Stromal cell of bone marrow (primary cell): ENCODE data around the gene FAM24A.

Experiments used
- DNase-seq: peaks from one replicate; pipeline ENCODE4 v3.0.0-alpha.2; 2012; ENCODE audit warnings: low read depth

FAM24A gene

DNA sequence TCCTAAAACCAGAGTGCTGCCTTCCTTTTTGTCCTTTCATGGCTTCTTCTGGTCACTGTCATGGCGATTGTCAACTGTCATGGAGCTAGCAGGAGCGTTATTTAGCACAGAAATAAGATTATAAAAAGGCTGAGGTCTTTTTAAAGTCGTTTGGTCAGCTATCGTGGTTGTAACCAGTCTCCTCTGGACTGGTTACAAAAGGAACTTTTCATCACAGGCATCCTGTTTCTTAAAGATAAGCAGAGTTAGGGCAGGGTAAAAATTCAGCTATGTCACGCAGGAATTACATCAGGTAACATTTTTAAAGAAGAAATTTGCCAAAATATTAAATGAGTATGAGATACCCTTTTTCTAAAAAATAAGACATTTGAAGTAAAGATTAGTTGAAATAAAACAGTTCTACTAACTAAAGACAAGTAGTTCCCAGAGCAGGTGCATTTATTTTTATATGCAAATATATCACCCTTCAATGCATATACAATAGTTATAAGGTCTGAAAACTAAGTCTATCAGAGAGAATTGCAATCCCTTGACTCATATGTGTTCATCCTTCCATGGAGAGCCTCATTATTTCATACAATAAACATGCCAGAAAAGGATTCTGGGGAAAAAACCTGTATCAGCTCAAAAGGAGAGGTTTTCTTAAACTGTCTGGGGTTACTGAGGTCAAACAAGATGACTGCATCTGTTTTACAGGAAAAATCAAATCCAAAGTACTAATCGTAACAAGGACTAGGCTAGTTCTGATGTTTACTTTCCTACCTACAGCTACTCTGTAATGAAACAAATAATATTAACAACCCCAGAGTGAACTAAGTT, 20.9 kb downstream of the FAM24A start:
- DNase-seq = no peak

GRCh38 chr10:122939133-122939855, 28.9 kb downstream of the FAM24A start:
- DNase-seq = no peak

DNA sequence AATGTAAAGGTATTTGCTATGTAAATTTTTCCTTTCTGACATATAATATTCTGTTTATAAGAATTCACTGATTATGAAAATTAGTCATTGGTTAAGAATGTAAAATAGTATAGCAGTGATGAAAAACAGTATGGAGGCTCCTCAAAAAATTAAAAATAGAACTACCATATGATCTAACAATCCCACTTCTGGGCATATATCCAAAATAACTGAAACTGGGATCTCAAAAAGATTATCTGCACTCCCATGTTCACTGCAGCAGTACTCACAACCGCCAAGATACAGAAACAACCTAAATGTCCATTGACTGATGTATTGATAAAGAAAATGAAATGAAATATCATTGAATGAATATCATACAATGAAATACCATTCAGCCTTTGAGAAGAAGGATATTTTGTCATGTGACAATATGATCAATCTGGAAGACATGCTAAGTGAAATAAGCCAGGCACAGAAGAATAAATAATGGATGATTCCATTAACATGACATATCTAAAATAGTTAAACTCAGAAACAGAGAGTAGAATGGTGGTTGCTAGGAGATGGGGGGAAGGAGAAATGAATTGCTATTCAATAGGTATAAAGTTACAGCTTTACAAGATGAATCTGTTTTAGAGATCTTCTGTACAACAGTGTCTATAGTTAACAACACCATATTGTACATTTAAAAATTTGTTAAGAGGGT, 29.6 kb downstream of the FAM24A start:
- peak; percentile 8 for DNase-seq

- DNase-seq = no peak
Measured at GRCh38 chr10:122949296-122949695, 38.9 kb downstream of the FAM24A start.

- peak; percentile 96 for DNase-seq
Measured at GRCh38 chr10:122953902-122954730, 43.7 kb downstream of the FAM24A start, which contains the start of gene C10orf88. C10orf88 (minus strand) TSS chr10:122954227; CDS start chr10:122954178, 49 bp downstream.

DNA sequence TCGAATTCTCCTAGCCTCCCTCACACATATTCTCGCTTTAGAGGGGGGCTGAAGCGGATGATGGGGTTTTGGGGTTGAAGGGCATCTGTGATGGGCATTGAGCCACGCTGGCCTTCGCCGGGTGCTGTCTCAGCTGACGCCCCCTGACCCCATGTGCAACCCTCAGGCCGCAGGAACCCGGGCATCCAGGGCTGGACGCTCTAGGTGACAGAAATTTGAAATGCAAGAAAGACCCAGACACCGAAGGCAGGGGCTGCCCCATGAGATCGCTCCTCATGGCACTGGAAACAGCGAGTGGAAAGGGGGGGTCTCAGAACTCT, 44.3 kb downstream of the FAM24A start:
- DNase-seq = no peak

DNA sequence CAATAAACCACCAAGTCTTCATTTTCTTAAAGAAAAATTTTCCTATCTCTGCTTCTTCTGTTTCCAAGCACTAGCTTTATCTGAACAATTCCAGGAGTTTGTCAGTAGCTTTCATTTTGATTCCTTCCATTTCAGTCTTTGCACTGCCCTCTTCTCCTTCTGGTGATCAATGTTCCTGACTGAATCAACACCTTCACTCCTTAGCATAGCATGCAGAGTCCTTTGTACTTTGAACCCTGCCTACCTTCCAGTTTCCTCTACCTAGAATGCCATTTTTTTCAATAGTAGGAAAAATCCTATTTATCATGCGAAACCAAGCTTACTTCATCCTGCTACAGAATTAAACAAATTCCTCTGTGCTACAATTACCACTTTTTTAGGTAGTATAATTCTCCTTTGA, 45.5 kb downstream of the FAM24A start:
- DNase-seq = no peak

DNA sequence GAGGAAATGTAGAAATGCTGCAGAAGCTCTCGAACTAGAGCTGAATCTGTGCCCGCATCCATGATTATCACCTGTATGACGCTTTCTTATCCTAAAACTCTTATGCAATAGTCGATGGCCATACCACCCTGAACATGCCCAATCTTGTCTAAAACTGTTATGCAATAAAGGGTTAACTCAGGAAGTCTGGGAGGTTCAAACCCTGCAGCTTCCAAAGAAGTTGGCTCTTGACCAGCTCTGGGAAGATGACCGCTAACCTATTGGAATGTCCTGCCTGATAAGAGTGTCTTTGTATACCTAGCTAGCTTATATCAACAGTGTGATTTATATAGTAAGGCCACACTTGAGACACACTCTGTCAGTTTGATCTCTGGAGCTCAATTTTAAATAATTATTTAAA, 47.1 kb downstream of the FAM24A start:
- DNase-seq = no peak

GRCh38 chr10:122962405-122962804, 52.0 kb downstream of the FAM24A start:
- DNase-seq = no peak
